ENCODE results near the gene CMYA5.

DNA sequence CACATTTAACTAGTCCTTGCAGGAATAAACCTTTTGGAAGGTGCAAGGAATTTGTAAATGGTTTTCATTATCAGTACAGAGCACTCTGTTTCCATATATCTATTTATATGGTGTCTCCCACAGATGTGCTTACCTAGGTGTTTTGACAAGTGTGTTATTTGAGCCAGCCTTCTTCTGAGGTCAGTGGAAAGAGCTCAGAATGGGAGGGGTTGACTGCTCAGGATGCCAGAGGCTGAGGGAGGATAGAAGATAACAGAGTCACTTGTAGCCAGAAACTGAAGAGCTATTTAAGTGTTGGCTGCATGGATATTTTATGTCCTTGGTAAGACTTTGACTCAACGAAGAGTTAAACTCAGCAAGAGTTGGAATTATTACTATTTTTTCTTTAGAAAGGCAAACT is 5.0 kb downstream of the CMYA5 start:
- TF ChIP-seq POLR2A (IDR thresholded peaks at IDR 0.05) = no peak
- TF ChIP-seq, protein P1, sequence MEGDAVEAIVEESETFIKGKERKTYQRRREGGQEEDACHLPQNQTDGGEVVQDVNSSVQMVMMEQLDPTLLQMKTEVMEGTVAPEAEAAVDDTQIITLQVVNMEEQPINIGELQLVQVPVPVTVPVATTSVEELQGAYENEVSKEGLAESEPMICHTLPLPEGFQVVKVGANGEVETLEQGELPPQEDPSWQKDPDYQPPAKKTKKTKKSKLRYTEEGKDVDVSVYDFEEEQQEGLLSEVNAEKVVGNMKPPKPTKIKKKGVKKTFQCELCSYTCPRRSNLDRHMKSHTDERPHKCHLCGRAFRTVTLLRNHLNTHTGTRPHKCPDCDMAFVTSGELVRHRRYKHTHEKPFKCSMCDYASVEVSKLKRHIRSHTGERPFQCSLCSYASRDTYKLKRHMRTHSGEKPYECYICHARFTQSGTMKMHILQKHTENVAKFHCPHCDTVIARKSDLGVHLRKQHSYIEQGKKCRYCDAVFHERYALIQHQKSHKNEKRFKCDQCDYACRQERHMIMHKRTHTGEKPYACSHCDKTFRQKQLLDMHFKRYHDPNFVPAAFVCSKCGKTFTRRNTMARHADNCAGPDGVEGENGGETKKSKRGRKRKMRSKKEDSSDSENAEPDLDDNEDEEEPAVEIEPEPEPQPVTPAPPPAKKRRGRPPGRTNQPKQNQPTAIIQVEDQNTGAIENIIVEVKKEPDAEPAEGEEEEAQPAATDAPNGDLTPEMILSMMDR (IDR thresholded peaks at IDR 0.05) = no peak

Measured in ovary (tissue), 3 donors.